DOHH2 (cell line): ENCODE measurements around the gene LYZL1.

ENCODE experiments used
- EZH2phosphoT487 ChIP-seq: fragments of 200-600 bp; sonication (generic); IDR thresholded peaks from 2 replicates; pipeline ENCODE4 v1.6.1; 2017; ENCODE audit warnings: borderline replicate concordance, mild to moderate bottlenecking, antibody characterized with exemption, low read length, moderate library complexity, mixed read lengths
- TF ChIP-seq, protein P1 (sequence below): fragments of 200-600 bp; sonication (generic); IDR thresholded peaks from one replicate; pipeline ENCODE4 v1.5.1; 2014; ENCODE audit warnings: antibody characterized with exemption, mild to moderate bottlenecking, low read depth, low read length; ENCODE audit not compliant: poor library complexity, severe bottlenecking

DNA sequence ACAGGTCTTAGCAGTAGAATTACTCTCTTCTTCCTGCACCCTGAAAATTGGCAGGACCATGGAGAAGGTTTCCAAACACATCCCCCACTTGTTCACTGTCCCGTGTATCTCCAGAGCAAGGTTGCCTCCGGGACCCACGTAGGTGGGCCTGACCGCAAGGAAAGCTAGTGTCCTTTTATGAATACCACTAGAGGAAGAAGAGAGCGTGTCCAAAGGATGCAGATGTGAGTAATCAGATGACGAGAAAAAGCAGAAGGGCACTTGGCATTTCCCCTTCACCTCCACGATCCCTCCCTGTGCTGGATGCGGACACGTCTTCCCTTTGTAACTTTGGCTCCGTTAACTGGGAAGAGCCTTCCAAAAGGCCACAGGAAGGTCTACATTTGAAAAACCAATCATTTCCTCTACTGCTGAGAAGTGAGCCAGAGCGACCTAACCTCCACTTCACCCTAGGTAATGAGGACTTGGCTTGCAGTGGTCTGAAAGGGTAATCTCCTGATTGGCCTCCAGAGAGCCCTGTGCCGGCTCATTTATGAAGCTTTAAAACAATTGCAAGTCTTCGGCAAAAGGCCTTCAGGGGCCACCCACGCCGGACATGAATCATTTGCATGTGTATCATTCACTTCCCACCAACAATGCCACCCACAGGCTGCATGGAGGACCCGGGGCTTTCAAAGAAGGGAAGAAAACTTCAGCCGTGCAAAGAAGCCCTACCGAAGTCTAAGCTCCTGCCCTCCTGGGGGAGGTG lies 55.4 kb downstream of the LYZL1 start:
- TF ChIP-seq, protein P1, sequence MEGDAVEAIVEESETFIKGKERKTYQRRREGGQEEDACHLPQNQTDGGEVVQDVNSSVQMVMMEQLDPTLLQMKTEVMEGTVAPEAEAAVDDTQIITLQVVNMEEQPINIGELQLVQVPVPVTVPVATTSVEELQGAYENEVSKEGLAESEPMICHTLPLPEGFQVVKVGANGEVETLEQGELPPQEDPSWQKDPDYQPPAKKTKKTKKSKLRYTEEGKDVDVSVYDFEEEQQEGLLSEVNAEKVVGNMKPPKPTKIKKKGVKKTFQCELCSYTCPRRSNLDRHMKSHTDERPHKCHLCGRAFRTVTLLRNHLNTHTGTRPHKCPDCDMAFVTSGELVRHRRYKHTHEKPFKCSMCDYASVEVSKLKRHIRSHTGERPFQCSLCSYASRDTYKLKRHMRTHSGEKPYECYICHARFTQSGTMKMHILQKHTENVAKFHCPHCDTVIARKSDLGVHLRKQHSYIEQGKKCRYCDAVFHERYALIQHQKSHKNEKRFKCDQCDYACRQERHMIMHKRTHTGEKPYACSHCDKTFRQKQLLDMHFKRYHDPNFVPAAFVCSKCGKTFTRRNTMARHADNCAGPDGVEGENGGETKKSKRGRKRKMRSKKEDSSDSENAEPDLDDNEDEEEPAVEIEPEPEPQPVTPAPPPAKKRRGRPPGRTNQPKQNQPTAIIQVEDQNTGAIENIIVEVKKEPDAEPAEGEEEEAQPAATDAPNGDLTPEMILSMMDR: no peak
- no peak for TF ChIP-seq EZH2phosphoT487
